Stimulated activated CD8-positive, alpha-beta memory T cell treated with anti-CD3 and anti-CD28 coated beads, Interleukin-7, amount 100 ng/mL, for 48 hours (primary cell): ENCODE measurements around the gene NTHL1.

Experiments used
- DNase-seq, 2 donors: peaks; one replicate each; pipeline ENCODE4 v3.0.0-alpha.2; 2020; ENCODE audit warnings: low read depth in 1 of 2; ENCODE audit errors: extremely low read depth in 1 of 2

NTHL1 gene

DNA sequence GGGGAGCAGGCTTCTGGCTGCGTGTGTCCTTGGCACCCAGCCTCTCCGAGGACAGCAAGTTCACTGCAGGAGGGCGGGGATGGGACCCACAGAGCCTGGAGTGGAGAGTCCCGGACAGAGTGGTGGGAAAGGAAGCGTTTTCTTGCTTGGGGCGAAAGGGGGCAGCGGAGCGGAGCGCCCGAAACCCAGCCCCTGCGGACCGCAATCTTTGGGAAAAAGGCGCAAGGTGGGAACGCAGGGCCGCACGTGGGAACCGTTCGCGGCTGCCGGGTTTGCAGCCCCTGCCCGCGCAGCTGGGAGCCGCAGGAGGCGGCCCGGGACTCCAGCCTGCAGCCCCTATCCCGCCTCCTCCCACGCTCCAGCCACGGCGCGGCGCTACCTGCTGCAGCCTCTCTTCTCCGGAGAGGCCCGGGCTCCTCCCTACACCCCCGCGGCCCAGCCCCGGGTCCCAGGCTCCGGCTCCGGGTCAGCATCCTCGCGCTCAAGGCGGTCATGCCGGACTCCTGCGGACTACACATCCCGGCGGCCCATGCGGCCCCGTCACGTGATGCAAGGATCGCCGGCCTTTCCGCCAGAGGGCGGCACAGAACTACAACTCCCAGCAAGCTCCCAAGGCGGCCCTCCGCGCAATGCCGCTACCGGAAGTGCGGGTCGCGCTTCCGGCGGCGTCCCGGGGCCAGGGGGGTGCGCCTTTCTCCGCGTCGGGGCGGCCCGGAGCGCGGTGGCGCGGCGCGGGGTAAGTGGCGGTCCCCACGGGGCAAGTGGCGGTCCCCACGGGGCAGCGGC lies at the start of gene NTHL1, which contains the start of gene TSC2:
Gene NTHL1, minus strand, starts transcription at position 505 of the 786 bp plus-strand sequence. Its CDS starts 11 bp downstream, at position 494.
Gene TSC2, plus strand, starts transcription at position 656 of the 786 bp plus-strand sequence. CDS start 631 bp downstream, outside the sequence.
- peak; percentile 93 to 94 for DNase-seq

- no peak for DNase-seq
These were observed 49.4 kb upstream of the NTHL1 start for GRCh38 chr16:2096853-2097595.

- DNase-seq = no peak
These were observed 48.4 kb upstream of the NTHL1 start for GRCh38 chr16:2095918-2096582.

DNA sequence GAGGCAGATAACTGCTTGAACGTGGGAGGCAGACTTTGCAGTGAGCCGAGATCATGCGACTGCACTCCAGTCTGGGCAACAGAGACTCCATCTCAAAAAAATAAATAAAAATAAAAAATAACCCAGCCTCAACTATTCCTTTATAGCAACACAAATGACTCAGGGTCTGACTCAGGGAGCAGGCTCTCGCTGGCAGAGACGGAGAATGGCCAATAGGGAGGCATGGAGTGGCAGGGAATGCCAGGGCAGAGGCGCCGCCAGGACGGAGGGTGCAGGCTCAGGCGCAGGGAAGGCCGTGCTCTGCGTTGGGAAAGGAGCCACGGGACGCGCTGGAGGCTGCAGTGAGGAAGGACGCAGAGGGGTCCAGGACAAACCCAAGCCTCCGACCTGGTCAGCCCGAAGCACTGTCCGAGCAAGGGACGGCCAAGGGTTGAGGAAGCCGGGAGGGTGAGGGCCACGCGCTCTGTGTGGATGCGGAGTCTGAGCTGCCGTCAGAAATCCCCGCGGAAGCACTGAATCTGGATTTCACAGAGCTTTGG lies 47.8 kb upstream of the NTHL1 start:
- no peak for DNase-seq

DNA sequence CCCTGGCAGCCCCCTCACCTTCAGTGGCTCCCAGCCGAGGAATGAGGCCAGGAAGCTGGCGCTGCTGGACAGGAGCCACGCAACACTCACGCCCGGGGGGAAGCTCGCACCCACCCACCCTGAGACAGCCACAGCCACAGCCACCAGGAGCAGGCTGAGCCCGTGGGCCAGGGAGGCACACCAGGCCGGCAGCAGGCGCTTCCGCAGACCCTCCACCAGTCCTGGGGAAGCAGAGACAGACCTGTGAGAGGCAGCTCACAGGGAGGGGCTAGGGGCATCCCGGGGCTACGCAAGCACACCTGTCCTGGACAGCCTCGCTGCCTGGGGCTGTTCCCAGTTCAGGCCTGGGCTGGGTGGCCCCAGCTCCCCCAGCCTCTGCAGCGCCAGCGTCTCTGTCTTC lies 46.2 kb upstream of the NTHL1 start:
- DNase-seq = no peak

DNA sequence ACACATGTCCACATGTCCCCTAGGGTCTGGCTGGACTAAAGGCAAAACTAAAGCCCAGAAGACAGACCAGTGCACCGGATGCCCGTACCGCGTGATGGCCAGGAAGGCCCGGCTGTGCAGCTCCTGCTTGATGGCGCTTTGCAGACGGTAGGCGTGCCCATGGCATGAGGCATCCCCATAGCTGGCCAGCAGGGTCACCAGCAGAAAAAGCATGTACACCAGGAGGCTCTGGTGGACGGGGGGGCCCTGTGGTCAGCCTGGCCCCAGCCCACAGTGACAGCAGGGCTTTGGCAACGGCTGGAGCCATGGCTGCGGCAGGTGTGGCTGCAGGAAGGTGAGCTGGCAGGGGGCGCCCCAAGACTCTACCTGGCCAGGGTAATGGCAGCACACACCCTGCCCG lies 45.2 kb upstream of the NTHL1 start:
- no peak for DNase-seq

DNA sequence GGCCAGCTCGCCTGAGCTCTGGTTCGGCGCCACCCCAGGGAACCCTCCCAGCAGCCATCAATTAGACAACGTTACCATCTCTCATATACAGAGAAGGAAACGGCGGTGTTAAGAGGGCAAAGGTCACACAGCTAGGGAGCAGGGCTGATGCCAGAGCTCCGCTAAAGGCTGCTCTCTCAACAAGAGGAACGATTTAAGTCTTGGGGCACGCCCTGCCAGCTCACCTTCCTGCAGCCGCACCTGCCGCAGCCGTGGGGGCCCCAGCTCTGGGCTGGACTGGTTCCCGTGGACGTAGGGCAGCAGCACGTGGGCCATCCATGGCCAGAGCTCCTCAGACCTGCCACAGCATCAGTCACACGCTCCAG lies 44.6 kb upstream of the NTHL1 start:
- no peak for DNase-seq

DNA sequence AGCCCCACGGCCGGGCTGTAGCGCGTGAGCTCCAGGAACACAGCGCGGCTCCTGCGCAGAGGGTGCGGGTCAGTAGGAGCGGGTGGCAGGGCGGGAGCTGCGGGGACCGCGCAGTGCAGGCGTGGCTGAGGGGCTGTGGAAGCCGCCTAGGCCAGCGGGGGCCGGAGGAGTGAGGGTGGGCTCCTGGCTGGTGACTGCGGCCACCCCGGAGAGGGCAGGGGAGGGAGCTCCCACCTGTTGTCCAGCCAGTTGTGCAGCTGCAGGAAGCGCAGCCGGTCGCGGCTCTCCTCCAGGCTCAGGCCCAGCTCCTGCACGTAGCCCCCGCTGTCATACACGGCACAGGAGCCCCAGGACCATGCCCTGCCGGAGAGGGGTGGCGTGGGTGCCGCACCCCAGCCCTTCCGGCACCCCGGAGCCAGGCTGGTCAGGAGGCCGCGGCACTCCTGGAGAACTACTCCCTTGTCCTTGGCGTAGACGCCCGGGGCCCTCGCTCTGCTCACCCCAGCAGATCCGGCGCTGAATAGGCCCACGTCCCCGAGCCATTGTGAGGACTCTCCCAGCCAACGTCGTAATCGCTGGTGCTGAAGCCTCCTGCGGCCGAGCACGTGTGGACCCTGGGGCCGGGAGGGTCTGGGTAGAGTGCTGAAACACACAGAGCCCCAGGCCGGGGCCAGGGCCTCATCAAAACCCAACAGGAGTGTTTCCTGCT lies 44.1 kb upstream of the NTHL1 start:
- DNase-seq = no peak

- no peak for DNase-seq
These were observed 43.3 kb upstream of the NTHL1 start for GRCh38 chr16:2090777-2091546.

DNA sequence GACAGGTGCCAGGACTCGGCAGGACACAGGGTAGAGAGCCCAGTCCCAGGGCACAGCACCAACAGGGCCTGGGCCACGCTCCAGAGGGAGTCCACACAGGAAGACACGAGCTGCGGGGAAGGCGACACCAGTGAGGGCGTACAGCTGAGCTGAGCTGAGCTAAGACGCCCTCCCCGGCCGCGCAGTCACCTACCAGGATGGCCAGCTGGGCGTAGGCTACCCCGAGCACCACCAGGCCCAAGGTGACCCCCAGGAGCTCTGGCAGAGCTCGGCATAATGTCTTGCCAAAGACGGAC lies 42.8 kb upstream of the NTHL1 start:
- DNase-seq = no peak

- DNase-seq = no peak
These were observed 42.3 kb upstream of the NTHL1 start for GRCh38 chr16:2089706-2090480.

DNA sequence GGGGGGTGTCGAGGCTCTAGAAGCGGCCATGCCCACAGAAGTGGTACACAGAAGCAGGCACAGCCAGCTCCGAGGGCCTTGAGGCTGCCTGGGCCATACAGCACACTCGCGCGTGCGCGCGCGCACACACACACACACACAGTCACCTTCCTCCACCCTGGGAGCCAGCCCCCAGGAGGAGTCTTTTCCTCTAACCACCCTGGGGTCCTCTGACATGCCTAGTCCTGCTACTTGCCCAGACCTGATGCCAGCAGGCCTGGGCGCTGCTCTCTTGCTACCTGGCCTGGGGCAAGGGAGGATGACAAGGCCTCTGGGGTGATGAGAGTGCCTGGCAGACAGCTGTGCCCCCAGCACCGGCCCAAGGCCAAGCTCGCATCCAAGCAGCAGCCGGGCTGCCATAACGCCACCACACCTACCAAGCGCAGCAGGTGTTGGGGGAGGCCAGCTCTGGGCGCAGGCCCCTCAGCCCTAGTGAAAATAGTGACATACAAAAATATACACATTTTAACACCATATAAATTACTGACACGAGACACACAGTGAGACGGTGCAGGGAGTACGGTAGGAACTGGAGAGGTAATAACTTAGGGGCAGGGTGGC lies 41.2 kb upstream of the NTHL1 start:
- DNase-seq = no peak

GRCh38 chr16:2087748-2088631 lies 40.4 kb upstream of the NTHL1 start:
- no peak for DNase-seq

- no peak for DNase-seq
These were observed 39.4 kb upstream of the NTHL1 start for GRCh38 chr16:2086812-2087747.

DNA sequence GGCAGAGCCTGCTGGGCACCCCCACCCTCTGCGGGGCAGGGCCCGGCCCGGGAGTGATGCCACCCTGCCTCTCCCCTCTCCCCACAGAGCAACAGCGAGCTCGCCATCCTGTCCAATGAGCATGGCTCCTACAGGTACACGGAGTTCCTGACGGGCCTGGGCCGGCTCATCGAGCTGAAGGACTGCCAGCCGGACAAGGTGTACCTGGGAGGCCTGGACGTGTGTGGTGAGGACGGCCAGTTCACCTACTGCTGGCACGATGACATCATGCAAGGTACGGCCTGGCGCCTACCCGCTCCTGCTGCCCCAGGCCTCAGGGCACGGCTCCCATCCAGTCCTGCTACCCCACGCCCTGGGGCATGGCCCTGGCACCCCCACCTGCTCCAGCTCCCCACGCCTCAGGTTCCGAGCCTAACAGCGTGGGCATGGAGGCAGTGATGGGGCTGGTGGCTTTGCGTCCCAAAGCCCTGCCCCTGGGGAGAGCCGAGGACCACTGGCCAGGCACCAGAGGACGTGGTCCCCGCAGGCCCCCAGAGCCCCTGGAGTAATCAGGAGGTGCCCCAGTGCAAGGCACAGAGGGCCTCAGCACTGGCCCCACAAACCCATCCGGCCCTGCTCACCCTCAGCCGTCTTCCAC lies 38.6 kb upstream of the NTHL1 start:
- no peak for DNase-seq

GRCh38 chr16:2085669-2086068 lies 38.0 kb upstream of the NTHL1 start:
- no peak for DNase-seq
